Erythroblast (primary cell): ENCODE data around the gene ETV3.

ENCODE experiments used
- GATA1 ChIP-seq: IDR thresholded peaks from 2 replicates; pipeline ENCODE4 v1.6.1; 2011; ENCODE audit warnings: low read depth, mild to moderate bottlenecking, control low read depth, low read length, moderate library complexity
- POLR2A ChIP-seq: IDR thresholded peaks from 2 replicates; pipeline ENCODE4 v1.6.1; 2011; ENCODE audit warnings: mild to moderate bottlenecking, low read length

DNA sequence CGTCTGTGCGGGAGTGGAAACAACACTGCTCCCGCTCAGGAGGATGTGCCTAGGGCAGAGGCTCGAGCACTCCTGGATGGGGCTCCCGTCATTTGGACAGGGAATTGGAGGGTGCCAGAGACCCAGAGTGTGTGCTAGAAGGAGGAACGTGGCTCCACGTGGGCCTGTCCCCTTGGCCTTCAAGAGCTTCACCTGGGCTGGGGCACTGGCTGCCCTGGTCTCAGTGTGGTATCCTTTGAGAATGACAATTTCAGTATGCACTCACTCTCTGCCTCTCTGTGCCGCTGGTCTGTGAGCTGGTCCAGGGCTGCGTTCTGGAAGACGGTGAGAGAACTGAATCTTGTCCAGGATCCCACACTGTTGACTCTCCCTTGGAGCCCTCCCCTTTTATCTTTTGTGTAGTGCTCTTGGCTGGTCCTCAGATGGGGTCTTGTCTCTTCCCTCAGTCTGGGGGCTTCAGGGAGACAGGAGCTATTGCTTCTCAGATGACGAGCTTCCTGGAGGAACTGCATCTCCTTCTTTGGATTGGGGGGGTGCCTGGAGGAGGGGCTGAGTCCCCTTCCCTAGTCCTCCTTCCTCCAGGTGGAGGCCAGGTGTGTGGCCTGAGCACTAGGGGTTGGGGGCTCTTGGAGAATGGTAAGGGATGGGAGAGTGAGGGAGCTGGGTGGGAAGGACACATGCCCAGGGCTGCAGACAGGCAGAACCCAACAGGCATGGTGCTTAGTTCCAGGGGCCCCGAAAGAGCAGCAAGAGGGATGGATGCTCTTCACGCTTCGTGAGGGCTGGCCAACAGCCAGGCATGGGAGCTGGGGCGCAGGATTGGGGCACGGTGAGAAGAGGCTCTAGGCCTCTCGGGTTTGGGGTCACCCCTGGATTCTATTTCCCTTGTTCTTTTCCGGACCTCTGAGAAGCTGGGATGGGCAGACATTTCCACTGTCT lies 23.7 kb downstream of the ETV3 start:
- TF ChIP-seq POLR2A (no peak), GATA1 (no peak)
